ENCODE measurements around the gene COA1. TPM values are rescaled to one million over a fixed set of nuclear protein-coding genes. Genes with fewer than 3 reads are reported as not detected.

The COA1 gene
- polyA plus RNA-seq, 1 of the 3 experiments (the other 2 are of a cell fraction) = 42.8 TPM

GRCh38 chr7:43658718-43659548, 70.4 kb downstream of the COA1 start (continued):
- TF ChIP-seq, protein P1, sequence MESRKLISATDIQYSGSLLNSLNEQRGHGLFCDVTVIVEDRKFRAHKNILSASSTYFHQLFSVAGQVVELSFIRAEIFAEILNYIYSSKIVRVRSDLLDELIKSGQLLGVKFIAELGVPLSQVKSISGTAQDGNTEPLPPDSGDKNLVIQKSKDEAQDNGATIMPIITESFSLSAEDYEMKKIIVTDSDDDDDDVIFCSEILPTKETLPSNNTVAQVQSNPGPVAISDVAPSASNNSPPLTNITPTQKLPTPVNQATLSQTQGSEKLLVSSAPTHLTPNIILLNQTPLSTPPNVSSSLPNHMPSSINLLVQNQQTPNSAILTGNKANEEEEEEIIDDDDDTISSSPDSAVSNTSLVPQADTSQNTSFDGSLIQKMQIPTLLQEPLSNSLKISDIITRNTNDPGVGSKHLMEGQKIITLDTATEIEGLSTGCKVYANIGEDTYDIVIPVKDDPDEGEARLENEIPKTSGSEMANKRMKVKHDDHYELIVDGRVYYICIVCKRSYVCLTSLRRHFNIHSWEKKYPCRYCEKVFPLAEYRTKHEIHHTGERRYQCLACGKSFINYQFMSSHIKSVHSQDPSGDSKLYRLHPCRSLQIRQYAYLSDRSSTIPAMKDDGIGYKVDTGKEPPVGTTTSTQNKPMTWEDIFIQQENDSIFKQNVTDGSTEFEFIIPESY (IDR thresholded peaks at IDR 0.05; ENCODE audit: borderline replicate concordance, low read depth) = 0 out of 2 replicates have a peak, but pooled peaks have one; percentile 23
- TF ChIP-seq PBX3 (IDR thresholded peaks at IDR 0.05) (peak; percentile 91), NRF1 (IDR thresholded peaks at IDR 0.05; ENCODE audit: low read depth, low read length) (no peak), TAF1 (IDR thresholded peaks at IDR 0.05; ENCODE audit: borderline replicate concordance, low read depth, low read length) (peak; percentile 46), USF2 (IDR thresholded peaks at IDR 0.05; ENCODE audit: borderline replicate concordance, low read depth, low read length) (no peak), EZH2phosphoT487 (IDR thresholded peaks at IDR 0.05; ENCODE audit: borderline replicate concordance, low read depth) (no peak), GATA2 (CRISPR knock-in tag; IDR thresholded peaks at IDR 0.05) (no peak)

- Histone ChIP-seq H2AFZ (ENCODE audit: low read depth) (no peak overlapping the region), H3K9me2 (no peaks in the 10 kb centered on the region), H3F3A (replicated peaks; ENCODE audit: insufficient read depth) (peaks cover 32% of the 10 kb centered on the region), H3K27me3 (ENCODE audit: insufficient read depth) (no peaks in the 10 kb centered on the region), H3K4me3 (ENCODE audit: low read depth in 2 of 2, low read length in 1 of 2) (no peak overlapping the region), H3K4me2 (no peak overlapping the region), H3K79me2 (ENCODE audit: insufficient read depth) (peaks cover 87% of the 10 kb centered on the region), H3K9me3 (no peaks in the 10 kb centered on the region), H4K20me1 (ENCODE audit: insufficient read depth) (no peaks in the 10 kb centered on the region), H3K9ac (no peak overlapping the region), H3K27ac (ENCODE audit: low read depth in 2 of 2, low read length in 1 of 2) (peak overlapping the region; percentile 39 to 99; a peak in 3 of 4 replicates), H3K4me1 (ENCODE audit: control insufficient read depth in 1 of 2, insufficient read depth in 2 of 2, low read depth in 1 of 2, low read length in 1 of 2) (peaks cover 5 to 46% of the 10 kb centered on the region in 2 experiments), H3K36me3 (replicated peaks in 1 of 2; ENCODE audit: control insufficient read depth in 1 of 2, insufficient read depth in 2 of 2, low read length in 1 of 2) (peaks cover 2 to 39% of the 10 kb centered on the region in 2 experiments)
- CTCF ChIA-PET = interaction anchor here (1.1 to 2.2 kb wide), 2 partner anchors 43 to 75 kb away, joined by 4 to 9 read pairs; partner anchors contain the start of gene STK17A
- POLR2A ChIA-PET = no interaction called here
- TF ChIP-seq, protein P2, sequence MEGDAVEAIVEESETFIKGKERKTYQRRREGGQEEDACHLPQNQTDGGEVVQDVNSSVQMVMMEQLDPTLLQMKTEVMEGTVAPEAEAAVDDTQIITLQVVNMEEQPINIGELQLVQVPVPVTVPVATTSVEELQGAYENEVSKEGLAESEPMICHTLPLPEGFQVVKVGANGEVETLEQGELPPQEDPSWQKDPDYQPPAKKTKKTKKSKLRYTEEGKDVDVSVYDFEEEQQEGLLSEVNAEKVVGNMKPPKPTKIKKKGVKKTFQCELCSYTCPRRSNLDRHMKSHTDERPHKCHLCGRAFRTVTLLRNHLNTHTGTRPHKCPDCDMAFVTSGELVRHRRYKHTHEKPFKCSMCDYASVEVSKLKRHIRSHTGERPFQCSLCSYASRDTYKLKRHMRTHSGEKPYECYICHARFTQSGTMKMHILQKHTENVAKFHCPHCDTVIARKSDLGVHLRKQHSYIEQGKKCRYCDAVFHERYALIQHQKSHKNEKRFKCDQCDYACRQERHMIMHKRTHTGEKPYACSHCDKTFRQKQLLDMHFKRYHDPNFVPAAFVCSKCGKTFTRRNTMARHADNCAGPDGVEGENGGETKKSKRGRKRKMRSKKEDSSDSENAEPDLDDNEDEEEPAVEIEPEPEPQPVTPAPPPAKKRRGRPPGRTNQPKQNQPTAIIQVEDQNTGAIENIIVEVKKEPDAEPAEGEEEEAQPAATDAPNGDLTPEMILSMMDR (IDR thresholded peaks at IDR 0.05) = no peak
- no peak for TF ChIP-seq FOXM1 (IDR thresholded peaks at IDR 0.05; ENCODE audit: low read depth)
- TF ChIP-seq POLR2AphosphoS5 (IDR thresholded peaks at IDR 0.05; ENCODE audit: low read depth, low read length) = no peak
- TF ChIP-seq RXRA (IDR thresholded peaks at IDR 0.05; ENCODE audit: borderline replicate concordance, low read depth) = no peak
- no peak for TF ChIP-seq MXI1 (IDR thresholded peaks at IDR 0.05; ENCODE audit: low read depth, low read length)
- TF ChIP-seq SMC3 (IDR thresholded peaks at IDR 0.05; ENCODE audit: low read depth, low read length) = no peak
- no peak for TF ChIP-seq SIN3A (IDR thresholded peaks at IDR 0.05; ENCODE audit: borderline replicate concordance, low read depth, low read length)
- DNase-seq = no peak
- WGBS (ENCODE audit: low lambda C conversion rate) = 97% methylated on average over 2 of the region's 2 CpGs
Observed at GRCh38 chr7:43656997-43657396, 72.3 kb downstream of the COA1 start.
